Transverse colon (tissue), 4 donors: ENCODE data around the gene NDE1. TPM values are rescaled to one million over a fixed set of nuclear protein-coding genes. Genes with fewer than 3 reads are reported as not detected.
"Not testable (repeated sequence)": the region's sequence is repeated elsewhere in the genome, so short reads cannot be mapped to it uniquely, and the experiment has no call there.

Experiments used
- DNase-seq: peaks from one replicate; pipeline ENCODE4 v3.0.0-alpha.2; 2019
- H3K27ac ChIP-seq, 4 donors: fragments of 200-600 bp; sonication (generic); 2 replicates each; pipeline ENCODE4 v1.5.1; 2016 to 2018; ENCODE audit warnings: inconsistent platforms in 4 of 4
- H3K27me3 ChIP-seq: fragments of 200-600 bp; sonication (generic); 2 replicates; pipeline ENCODE4 v1.5.1; 2017; ENCODE audit warnings: inconsistent platforms
- H3K36me3 ChIP-seq, 4 donors: fragments of 200-600 bp; sonication (generic); 2 replicates each; pipeline ENCODE4 v1.5.1; 2017 to 2019; ENCODE audit warnings: inconsistent platforms in 4 of 4
- H3K4me1 ChIP-seq, 4 donors: fragments of 200-600 bp; sonication (generic); 2 replicates each; pipeline ENCODE4 v1.5.1; 2017 to 2020; ENCODE audit warnings: inconsistent platforms in 4 of 4
- H3K4me3 ChIP-seq, 4 donors: fragments of 200-600 bp; sonication (generic); 1 replicate in 1 of 4; 2 replicates in 3 of 4; pipeline versions ENCODE4 v1.5.1 to v1.6.1; 2017 to 2019; ENCODE audit warnings: inconsistent platforms in 4 of 4
- H3K9me3 ChIP-seq, 2 donors: fragments of 200-600 bp; sonication (generic); 2 replicates each; pipeline ENCODE4 v1.5.1; 2017 to 2019; ENCODE audit warnings: inconsistent platforms in 2 of 2
- CTCF ChIP-seq, 5 experiments: fragments of 200-600 bp in 3 of 5; fragments of 450-650 bp in 2 of 5; sonication (generic) in 3 of 5; IDR thresholded peaks; 1 replicate in 2 of 5; 2 replicates in 3 of 5; pipeline ENCODE4 v1.5.1; 2016 to 2017; ENCODE audit warnings: antibody characterized with exemption in 5 of 5, inconsistent platforms in 3 of 5, mild to moderate bottlenecking in 2 of 5, moderate library complexity in 1 of 5
- EP300 ChIP-seq: sonication (generic); formaldehyde crosslinking; IDR thresholded peaks from one replicate; pipeline ENCODE4 v1.6.1; 2017; ENCODE audit warnings: antibody characterized with exemption, low read depth
- POLR2A ChIP-seq: fragments of 450-650 bp; IDR thresholded peaks from one replicate; pipeline ENCODE4 v1.6.1; 2016; ENCODE audit warnings: antibody characterized with exemption, mild to moderate bottlenecking, moderate library complexity
- POLR2AphosphoS5 ChIP-seq, 3 donors: sonication (generic); formaldehyde crosslinking; IDR thresholded peaks; one replicate each; pipeline ENCODE4 v1.6.1; 2016; ENCODE audit warnings: antibody characterized with exemption in 3 of 3
- WGBS, 2 donors: methylation state at CpG; one replicate each; pipeline ENCODE4 v1.1.5; 2018; ENCODE audit warnings: low coverage in 1 of 2; 5-methylcytosine and 5-hydroxymethylcytosine counted together
- in situ Hi-C, 4 donors: fragments of 200-750 bp; cut with MboI; loops; one replicate each; pipeline versions ENCODE4 v1.15.0 to v1.15.1; 2017; ENCODE audit warnings: low sequenced_read_pairs in 3 of 4, low pct_ligation_motif_present in 1 of 4, low pct_unique_long_range_greater_than_20kb in 1 of 4
- intact Hi-C: fragments of 100-400 bp; cut with DNase I; formaldehyde crosslinking; loops from one replicate; pipeline ENCODE4 v1.15.1; 2023; ENCODE audit warnings: low total_unique reads
- total RNA-seq, 4 donors: library from RNA; depleted of rRNA; stranded (reverse); fragments of >200 nt; gene quantifications; one replicate each; pipeline ENCODE4 v1.1.0, GENCODE V29; 2016

The NDE1 gene
- total RNA-seq, 4 donors from 2014 or later = 21.0 to 47.6 (median 36.3) TPM

- no peaks in the 10 kb centered on the region for H3K27me3 ChIP-seq
- no peak overlapping the region for H3K4me3 ChIP-seq
- H3K27ac ChIP-seq = no peak overlapping the region
- no peaks in the 10 kb centered on the region for H3K9me3 ChIP-seq
- no peak for DNase-seq
- H3K36me3 ChIP-seq = peaks cover 0 to 66% (median 33%) of the 10 kb centered on the region in 4 donors
- intact Hi-C loops = no loop called here
- 87 to 100% methylated on average over 1 to 14 of the region's 14 CpGs for WGBS, 2 donors
- H3K4me1 ChIP-seq = peaks cover 0 to 3% (median 0%) of the 10 kb centered on the region in 4 donors
- in situ Hi-C loops = no loop called here
- no peak for TF ChIP-seq POLR2AphosphoS5 (IDR thresholded peaks at IDR 0.05)
- TF ChIP-seq POLR2A = no peak
- no peak for TF ChIP-seq CTCF (IDR thresholded peaks at IDR 0.05)
Measured at GRCh38 chr16:15604460-15605440, 45.3 kb upstream of the NDE1 start.

GRCh38 chr16:15605839-15606517 lies 44.1 kb upstream of the NDE1 start:
- H3K4me1 ChIP-seq = peaks cover 0 to 3% (median 0%) of the 10 kb centered on the region in 4 donors
- H3K27me3 ChIP-seq = no peaks in the 10 kb centered on the region
- H3K4me3 ChIP-seq = no peak overlapping the region
- in situ Hi-C loops = no loop called here
- H3K36me3 ChIP-seq = peaks cover 0 to 65% (median 33%) of the 10 kb centered on the region in 4 donors
- no peak for DNase-seq
- peak overlapping the region in 1 of 4 donors; percentile 22 for H3K27ac ChIP-seq
- 77 to 80% methylated on average over 7 to 13 of the region's 13 CpGs for WGBS, 2 donors
- TF ChIP-seq EP300 (no peak), POLR2A (no peak), CTCF (IDR thresholded peaks at IDR 0.05) (no peak), POLR2AphosphoS5 (IDR thresholded peaks at IDR 0.05) (no peak)
- intact Hi-C loops = no loop called here
- no peaks in the 10 kb centered on the region for H3K9me3 ChIP-seq

GRCh38 chr16:15606518-15607220 lies 43.4 kb upstream of the NDE1 start:
- no peaks in the 10 kb centered on the region for H3K9me3 ChIP-seq
- peaks cover 0 to 65% (median 30%) of the 10 kb centered on the region in 4 donors for H3K36me3 ChIP-seq
- in situ Hi-C loops = no loop called here
- no peak overlapping the region for H3K4me3 ChIP-seq
- peak overlapping the region in 1 of 4 donors; percentile 22 for H3K27ac ChIP-seq
- H3K4me1 ChIP-seq = peaks cover 0 to 3% (median 0%) of the 10 kb centered on the region in 4 donors
- H3K27me3 ChIP-seq = no peaks in the 10 kb centered on the region
- intact Hi-C loops = no loop called here
- WGBS, 2 donors = 67 to 96% methylated on average over 1 to 5 of the region's 5 CpGs
- DNase-seq = no peak
- no peak for TF ChIP-seq POLR2A
- no peak for TF ChIP-seq EP300
- TF ChIP-seq CTCF (IDR thresholded peaks at IDR 0.05) = no peak
- TF ChIP-seq POLR2AphosphoS5 (IDR thresholded peaks at IDR 0.05) = no peak

- H3K4me1 ChIP-seq, DNase-seq, H3K4me3 ChIP-seq, H3K27ac ChIP-seq, intact Hi-C loops, H3K9me3 ChIP-seq, H3K27me3 ChIP-seq, in situ Hi-C loops: not testable (repeated sequence)
- peaks cover 0 to 65% (median 30%) of the 10 kb centered on the region in 4 donors for H3K36me3 ChIP-seq
- 97 to 100% methylated on average over 3 to 12 of the region's 12 CpGs for WGBS, 2 donors
Measured at GRCh38 chr16:15607221-15607699, 42.8 kb upstream of the NDE1 start.
